ENCODE measurements around the gene KCNQ1.

The KCNQ1 gene

DNA sequence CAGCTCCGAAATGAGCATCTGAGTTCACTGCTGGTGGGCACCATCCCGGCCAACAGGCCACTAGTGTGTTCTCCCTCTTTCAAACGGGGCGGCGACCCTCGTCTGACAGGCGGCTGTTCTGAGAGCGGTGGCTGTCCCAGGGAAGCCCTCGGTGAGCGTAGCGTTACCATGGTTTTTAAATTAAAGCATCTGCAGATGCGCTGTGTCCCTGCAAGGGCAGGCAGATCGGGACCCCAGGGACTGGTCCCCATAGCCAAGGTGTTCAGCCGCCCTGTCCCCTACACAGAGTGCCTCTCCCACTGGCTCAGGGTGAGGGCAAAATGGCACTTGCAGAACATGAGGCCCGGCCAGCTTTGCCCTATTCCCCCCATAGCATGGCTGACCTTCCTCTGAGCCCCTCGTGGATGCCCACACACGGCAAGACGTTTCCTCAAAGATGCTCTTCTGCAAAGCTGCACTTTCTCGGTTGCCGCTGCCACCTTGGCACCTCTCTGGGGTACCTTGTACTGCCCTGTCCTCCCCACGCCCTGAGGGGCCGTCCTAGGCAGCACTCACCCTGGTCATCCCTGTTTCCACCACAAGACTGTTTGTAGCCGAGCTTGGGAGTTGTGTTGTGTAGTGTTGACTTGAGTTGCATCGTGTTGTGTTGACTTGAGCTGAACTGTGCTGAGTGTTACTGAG is 306.9 kb downstream of the KCNQ1 start:
- DNase-seq = no peak

DNA sequence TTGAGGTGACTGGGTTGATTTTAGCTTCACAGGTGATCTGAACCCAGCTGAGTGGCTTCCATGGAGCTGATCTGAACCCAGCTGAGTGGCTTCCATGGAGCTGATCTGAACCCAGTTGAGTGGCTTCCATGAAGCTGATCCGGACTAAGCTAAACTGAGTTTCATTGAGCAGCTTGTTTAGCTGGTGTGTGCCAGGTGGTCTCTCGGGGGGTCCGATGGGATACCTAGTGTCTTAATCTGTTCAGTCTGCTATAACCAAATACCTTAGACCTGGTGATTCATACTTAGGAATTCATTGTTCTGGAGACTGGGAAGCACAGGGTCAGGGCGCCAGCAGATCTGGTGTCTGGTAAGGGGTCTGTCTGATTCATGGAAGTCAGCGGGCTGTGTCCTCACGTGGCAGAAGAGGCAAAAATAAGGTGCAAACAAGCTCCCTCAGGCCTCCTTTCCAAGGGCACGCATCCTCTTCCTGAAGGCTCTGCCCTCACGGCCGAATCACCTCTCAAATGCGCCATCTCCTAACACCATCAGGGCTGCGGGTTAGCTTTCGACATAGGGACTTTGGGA is 307.5 kb downstream of the KCNQ1 start:
- DNase-seq = no peak

DNA sequence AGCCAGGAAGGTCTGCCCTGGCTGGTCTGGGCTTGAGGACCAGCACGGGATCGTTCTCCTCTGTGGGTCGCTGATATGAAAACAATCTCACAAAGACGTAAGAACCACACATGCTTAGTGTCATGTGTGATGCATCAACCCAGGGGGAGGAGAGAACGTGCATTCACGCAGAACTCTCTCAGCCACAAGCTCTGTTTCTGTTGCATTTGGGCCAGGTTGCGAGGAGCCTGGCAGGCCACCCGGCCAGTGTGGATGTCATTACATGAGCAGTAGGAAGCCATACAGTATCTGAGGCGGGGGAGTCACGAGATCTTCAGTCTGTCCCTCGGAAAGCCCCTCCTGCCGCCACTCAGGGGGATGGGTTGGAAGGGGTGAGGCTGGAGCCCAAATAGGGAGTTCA is 308.1 kb downstream of the KCNQ1 start:
- DNase-seq = no peak

DNA sequence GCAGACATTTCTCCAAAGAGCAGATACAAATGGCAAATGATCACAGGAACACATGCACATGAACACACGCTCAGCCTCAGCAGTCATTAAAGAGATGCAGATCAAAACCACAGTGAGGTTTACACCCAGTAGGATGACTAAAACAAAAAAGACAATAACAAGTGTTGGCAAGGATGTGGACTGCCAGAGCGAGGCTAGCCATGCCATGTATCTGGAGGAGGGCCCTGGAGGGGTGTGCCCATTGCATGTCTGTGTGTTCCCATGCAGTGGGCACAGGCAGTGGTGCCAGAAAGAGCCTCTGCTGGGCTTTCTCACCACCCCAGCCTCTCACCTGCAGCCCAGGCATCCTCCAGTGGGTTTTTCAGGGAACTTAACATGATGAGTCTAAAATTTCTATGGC is 309.2 kb downstream of the KCNQ1 start:
- DNase-seq = no peak

DNA sequence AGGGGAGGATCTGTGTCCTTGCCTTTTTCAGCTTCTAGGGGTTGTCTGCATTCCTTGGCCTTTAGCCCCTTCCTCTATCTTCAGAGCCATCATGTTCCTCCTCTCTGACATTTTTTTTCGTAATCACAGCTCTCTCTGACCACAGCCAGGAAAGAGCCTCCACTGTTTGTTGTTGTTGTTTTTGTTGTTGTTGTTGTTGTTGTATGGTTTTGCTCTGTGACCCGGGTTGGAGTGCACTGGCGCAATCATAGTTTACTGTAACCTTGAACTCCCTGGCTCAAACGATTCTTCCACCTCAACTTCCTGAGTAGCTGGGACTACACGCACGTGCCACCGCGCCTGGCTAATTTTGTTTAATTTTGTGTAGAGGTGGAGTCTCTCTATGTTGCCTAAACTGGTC is 310.3 kb downstream of the KCNQ1 start:
- no peak for DNase-seq

DNA sequence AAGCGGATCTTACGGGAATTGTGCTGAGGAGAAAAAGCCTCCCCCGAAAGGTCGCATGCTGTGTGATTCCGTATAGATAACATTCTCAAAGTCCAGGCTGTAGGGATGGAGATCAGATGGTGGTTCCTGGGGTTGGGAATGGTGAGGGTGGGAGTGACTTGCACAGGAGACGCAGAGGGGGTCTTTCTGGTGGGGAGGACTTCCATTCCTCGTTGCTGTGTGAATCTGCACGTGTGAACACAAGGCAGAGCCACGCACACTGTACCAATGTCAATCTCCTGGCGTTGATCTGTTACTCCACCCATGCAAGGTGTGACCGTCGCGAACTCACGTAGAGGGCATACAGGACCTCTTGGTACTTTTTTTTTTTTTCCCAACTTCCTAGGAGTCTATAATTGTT is 313.9 kb downstream of the KCNQ1 start:
- no peak for DNase-seq

DNA sequence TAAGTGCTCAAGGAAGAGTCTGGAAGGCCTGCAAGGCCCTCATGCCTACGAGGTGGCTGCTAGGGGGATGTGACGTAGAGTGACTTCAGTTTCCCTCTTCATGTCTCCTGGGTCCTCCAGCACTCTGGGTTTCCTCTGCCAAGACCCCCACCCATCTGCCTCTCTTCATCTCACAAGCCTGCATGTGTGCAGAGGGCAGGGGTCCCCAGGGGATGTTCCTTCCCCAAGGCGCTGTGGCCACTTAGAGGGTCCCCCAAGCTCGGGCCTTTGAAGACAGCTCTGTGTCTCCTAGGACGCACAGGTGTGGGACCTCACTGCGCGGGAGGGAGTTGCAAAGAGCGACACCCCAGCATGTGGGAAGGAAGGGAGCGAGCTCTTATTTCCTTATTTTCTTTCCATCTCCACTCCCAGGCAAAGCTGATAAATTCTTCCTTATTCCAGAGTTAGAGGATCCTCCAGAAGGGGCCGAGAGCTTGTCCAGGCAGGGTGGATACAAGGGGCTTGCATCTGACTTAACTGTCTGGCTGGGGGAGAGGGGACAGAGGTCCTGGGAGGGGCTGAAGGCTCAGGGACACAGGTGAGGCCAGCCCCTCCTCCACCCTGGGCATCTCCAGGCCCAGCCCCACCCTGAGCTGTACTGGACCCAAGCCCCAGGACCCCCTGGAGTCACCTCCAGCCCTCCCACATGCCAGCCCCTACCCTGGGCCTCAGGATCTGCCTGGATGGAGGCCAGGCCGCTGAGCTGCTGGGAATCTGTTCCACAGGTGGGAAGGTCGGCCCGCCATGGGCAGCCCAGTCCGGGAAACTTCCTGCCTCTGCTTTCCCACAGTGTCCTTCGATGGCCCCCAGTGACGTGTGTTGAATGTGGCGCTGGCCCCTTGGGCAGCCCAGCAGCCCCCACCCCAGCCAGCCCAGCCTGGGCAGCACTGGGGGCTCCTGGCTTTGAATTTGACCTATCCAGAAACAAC is 314.7 kb downstream of the KCNQ1 start:
- DNase-seq = peak; percentile 44

DNA sequence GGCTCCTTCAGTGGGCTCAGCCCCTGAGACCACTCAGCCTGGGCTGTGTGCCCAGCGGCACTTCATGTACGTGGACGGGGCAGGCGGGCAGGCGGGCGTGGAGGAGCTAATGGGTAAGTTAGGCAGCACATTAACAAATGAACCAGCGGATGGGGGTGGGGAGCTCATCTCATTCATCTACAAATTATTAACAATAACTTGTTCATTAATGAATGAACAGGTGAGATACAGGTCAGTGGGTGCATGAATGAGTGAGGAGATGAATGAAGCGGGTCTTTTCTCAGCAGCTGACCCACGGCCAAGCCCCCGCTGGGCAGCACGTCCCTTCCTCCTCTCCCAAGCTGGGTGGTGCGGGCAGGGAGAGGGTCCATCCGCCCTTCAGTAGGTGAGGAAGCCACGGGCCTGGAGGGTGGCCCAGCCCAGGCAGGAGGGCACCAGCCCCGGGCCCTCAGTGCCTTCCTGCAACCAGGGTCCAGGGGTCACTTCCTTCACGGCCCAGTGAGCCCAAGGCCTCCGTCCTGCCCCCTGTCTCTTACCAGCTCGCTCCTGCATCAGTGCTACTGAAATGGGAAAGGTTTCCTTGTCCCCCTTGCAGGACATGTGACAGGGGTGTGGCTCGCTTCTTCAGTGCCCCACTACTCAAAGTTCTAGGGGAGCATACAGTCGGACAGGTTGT is 315.5 kb downstream of the KCNQ1 start:
- peak; percentile 30 for DNase-seq

DNA sequence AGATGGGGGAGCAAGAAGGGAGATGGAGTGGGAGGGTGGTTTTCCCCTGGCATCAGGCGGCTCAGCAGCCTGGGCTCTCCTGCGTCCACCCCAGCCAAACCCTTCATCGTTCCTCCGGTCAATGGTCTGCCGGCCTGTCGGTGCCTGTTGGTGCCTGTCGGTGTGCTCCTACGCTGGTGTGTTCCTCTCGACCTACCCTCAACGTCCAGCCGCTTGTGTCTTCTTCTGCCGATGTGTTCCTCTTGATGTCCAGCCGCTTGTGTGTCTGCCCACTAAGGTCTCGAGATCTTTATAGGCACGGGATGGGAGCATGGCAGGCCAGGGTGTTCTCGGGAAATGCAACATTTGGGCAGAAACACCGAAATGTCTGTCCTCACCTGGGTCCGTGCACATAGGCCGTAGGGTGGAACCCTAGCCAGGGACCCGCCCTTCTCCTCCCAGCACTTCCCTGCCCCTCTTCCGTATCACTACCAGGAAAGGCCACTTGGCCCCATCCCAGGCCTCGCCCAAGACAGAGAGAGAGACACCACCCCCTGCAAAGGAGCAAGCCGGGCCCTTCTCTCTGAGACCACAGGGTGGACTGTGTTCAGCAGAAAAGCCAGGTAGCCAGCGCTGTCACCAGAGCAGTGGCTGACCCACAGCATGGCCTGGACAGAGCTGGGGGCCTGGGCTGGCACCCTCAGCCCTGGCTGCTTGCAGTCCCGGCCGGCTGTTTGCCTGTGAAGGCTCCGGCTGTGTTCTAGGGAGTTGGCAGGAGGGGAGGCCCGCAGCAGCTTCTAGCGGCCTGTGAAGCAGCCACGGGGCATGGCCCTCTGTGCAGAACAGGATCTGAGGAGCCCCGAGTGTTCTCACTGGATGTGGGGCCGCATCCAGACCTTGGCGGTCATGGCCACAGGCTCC is 316.6 kb downstream of the KCNQ1 start:
- peak; percentile 34 for DNase-seq

DNA sequence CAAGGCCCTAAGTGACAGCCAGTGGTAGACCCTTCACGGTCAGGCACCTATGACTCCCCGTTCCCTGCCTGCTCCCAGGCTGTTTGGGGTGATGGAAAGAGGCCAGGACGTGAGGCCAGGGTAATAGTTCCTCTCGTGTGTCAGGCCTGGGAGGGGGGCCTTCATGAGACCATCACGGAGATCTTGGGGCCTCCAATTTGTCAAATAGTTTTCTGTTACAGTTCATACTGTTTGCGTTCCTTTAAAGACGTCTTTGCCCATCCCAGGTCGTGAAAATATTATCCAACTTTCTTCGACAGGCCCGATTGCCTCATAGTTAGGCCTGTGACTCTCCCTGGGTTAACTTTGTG is 317.2 kb downstream of the KCNQ1 start:
- no peak for DNase-seq

DNA sequence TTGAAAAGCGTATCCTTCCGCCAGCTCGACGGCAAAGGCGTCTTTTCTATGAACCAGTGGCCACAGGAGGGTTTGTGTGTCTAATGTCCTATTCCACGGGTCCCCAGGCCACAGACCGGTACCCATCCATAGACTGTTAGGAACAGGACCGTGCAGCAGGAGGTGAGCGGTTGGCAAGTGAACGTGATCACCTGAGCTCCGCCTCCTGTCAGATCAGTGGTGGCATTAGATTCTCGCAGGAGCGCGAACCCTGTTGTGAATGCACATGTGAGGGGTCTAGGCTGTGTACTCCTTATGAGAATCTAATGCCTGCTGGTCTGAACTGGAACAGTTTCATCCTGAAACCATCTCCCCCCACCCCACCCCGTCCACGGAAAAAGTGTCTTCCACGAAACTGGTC is 317.6 kb downstream of the KCNQ1 start:
- peak; percentile 23 for DNase-seq

DNA sequence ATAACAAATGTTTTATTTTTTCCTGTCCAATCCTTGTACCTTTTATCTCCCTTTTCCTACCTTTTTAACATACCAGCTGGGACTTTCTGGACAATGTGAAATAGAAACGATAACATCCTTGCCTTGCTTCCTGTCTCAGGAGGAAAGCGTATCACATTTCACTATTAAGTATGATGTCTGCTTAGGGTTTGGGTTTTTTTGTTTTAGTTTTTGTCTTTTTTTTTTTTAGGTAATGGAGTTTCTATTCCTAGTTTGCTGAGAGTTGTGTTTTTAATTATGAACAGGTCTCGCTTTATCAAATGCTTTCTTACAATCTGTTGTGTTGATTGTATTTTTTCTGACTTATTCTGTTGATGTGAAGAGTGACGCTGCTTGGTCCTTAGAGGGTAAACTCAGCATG is 319.2 kb downstream of the KCNQ1 start:
- DNase-seq = no peak

DNA sequence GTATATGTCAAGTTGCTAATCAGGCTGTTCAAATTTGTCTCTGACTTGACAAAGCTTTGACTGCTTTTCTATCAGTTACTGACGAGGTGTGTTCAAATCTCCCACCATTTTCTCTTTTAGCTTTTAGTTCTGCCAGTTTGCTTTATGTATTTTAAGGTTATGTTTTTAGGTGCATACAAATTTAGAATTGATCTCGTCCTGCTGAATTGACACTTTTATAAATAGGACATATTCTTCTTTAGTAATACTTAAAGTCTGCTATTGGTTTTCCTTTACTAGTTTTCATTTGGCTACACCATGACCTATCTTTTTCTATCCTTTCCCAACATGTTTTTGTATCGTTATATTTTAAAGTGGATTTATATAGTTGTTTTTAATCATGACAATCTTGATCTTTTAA is 320.7 kb downstream of the KCNQ1 start:
- DNase-seq = no peak

DNA sequence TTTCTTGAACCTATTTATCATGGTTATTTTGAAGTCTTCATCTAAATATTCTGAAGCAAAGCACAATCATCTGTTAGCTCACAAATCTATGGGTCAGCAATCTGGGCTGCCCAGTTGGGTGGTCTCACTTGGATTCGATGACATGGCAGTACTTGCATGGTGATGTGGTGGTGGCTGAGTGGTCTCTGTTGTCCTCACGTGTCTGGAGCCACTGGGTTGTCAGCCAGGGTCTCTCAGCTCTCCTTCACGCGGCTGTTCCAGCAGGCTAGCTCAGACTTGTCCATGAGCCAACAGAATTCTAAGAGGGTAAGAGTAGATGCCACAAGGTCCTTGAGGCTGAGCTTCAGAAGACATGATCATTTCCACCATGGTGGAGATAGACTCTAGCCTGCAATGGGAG is 321.4 kb downstream of the KCNQ1 start:
- peak; percentile 26 for DNase-seq

DNA sequence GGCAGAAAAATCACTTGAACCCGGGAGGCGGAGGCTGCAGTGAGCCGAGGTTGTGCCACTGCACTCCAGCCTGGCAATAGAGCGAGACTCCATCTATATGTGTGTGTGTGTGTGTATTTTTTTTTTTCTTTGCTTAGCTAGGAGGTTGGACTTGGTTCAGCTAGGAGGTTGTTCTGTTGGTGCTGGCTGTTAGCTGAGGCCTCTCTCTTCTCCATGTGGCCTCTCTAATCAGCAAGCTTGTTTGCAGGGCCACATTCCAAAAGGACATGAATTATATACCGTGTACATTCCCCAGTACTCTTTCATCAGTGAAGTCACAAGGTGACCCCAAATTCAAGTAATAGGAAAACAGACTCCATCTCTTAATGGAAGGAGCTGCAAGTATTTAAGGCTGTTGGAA is 322.3 kb downstream of the KCNQ1 start:
- no peak for DNase-seq

DNA sequence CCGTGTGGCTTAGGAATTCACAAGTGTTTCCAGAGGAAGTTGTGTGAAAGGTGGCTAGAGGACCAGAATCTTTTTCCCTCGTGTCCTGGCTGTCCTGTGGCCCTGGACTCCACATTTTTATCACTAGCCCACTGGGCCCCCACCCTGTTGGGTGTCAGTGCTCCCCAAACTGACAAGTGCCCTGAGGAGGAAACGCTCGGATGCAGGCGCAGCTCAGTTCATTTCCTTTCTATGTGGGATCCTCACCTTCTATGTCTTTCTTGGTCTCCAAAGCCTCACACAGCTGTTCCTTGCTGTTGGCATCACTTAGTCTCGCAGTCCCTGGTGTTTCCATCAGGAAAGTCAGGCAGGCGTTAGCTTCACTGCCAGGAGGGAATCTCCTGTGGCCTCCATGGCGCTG is 323.0 kb downstream of the KCNQ1 start:
- DNase-seq = no peak

DNA sequence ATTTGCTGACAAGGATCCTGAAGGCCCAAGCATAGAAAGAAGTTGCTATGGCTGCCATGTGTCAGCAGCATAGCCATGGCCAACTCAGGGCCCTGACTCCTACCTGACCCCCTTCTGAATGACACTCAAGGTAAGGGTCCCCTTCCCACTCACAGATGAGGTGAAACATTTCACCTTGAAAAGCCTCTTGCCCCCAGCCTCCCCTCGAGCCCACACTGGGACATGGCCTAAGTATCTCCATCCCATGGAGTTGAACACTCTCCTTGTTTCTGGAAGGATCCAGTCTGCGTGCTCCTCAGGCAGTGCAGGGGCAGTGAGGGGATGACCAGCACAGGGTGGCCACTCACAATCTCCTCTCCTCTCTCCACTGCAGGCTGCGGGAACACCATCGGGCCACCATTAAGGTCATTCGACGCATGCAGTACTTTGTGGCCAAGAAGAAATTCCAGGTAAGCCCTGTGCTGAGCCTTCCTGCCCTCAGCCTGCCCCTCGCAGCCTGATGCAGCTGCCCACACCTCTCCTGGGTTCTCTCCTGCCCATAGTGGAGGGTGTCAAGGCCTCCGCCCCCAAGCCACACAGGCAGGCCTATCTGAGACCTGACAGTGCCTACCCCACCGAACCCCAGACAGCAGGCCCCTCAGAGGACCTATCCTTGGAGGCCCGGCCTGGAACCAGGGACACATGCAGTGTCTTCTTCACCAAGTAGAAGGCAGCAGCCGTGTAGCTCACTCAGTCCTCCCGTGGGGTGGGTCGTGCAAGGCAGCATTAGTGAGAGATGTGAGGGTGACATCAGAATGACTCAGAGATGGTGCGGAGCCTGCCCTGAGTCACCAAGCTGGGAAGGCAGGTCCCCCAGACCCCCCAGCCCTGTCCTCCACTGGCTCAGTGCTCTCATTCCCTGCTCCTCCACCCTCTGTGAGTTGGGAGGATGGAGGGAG is 323.9 kb downstream of the KCNQ1 start:
- DNase-seq = peak; percentile 62

DNA sequence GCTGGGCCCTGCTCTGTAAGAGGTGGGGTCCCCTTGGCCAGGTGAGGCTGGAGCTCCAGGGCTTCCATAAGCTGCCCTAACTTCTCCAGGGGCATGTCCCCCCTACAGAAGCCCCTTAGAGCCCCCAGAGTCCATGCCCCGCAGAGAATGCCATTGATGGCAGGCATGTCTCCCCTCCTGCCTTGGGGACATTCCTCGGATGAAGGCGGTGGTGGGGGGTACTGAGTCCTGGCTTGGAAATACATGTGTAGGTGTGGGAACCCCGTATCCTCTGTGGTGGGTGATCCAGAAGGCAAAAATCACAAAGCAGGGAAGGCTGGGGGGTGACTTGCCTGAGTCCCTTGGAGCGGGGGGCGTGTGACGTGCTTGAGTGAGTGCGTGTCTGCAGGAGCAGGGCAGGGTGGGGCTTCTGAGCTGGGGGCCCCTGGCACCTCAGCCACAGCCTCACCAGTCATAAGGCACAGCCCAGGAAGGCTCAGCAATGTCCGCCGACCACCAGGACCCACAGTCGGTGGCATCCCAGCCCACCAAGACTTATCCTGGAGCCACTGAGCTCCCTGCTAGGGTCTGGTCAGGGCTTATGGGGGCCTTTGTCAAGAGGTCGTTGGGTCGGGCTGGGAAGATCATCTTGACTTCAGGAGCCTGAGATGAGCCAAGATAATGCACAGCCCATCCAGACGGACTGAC is 324.7 kb downstream of the KCNQ1 start:
- peak; percentile 44 for DNase-seq

DNA sequence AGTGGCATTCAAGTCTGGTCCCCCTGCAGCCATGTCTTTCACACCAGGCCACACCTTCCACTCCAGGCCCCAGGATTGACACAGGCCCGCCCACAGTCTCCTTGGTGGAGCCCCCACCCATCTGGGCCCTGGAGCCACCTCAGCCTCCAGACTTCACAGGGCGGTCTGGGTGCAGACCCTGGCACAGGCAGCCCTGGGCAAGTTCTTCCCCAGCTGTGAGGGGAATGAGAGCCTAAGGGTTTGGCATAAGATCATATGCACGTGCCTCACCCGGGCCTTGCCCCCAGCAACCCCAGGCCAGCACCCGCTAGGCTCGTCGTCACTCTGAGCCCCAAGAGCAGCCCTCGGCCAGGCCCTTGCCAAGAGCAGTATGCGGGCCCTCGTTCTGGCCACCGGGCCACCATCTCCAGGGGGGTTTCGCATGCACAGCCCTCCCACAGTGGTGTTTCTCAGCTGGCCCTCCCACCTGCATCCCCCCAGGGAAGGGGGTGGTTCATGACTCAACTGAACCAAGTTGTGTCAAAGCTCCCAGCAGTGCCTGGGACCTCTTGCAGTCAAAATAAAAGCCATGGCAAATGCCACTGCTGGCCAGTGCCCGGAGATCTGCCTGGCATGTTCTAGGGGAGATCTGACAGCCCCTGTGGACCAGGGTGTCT is 325.4 kb downstream of the KCNQ1 start:
- DNase-seq = no peak

DNA sequence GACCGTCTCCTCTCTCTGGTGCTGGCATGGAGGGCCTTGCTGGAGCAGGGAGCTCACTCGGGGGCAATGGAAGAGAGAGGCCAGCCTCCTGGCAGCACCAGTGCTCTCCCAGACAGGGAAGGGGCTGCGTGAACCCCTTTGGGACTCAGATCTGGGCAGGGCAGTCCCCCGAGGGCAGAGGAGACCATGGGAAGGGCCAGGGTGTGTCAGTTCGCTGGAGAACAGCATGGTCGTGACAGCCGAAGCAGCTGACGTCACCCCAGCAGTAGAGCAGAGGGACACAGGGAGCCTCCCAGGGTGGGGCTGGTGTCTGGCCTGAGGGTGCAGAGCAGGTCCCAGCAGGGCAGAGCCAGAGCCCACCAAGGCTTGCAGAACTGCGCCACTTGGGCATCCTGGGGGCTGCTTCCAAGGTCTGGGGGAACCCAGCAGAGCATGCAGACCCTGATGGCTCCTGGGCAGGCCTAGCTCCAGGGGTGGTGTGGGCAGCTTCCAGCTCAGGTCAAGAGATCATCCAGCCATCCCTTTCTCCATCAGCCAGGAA is 326.0 kb downstream of the KCNQ1 start:
- peak; percentile 50 for DNase-seq

Measured in activated CD8-positive, alpha-beta memory T cell treated with anti-CD3 and anti-CD28 coated beads, Interleukin-2, amount 50 U/mL, for 48 hours (primary cell).